Stimulated activated CD8-positive, alpha-beta memory T cell treated with anti-CD3 and anti-CD28 coated beads, Interleukin-4, amount 100 ng/mL, for 48 hours (primary cell): ENCODE data around the gene WWC2.
"Not testable (repeated sequence)": the region's sequence is repeated elsewhere in the genome, so short reads cannot be mapped to it uniquely, and the experiment has no call there.

Experiments used
- DNase-seq: peaks from one replicate; pipeline ENCODE4 v3.0.0-alpha.2; 2020

Gene WWC2

GRCh38 chr4:183101956-183102480 lies 3.0 kb downstream of the WWC2 start:
- no peak for DNase-seq

GRCh38 chr4:183105092-183105491 lies 6.0 kb downstream of the WWC2 start:
- no peak for DNase-seq

- DNase-seq = no peak
Measured at GRCh38 chr4:183106839-183107238, 7.8 kb downstream of the WWC2 start.

- DNase-seq = no peak
Measured at GRCh38 chr4:183107891-183108459, 8.9 kb downstream of the WWC2 start.

GRCh38 chr4:183110244-183110643 lies 11.2 kb downstream of the WWC2 start:
- DNase-seq = no peak

- DNase-seq = no peak
Measured at GRCh38 chr4:183111452-183111885, 12.4 kb downstream of the WWC2 start.

GRCh38 chr4:183118141-183118540 lies 19.1 kb downstream of the WWC2 start:
- DNase-seq = no peak

GRCh38 chr4:183118585-183118984 lies 19.5 kb downstream of the WWC2 start:
- no peak for DNase-seq

- not testable (repeated sequence) for DNase-seq
Measured at GRCh38 chr4:183121660-183122059, 22.6 kb downstream of the WWC2 start.

- no peak for DNase-seq
Measured at GRCh38 chr4:183124228-183124627, 25.2 kb downstream of the WWC2 start.

- DNase-seq = no peak
Measured at GRCh38 chr4:183124865-183125264, 25.8 kb downstream of the WWC2 start.

- no peak for DNase-seq
Measured at GRCh38 chr4:183129125-183129524, 30.1 kb downstream of the WWC2 start.

- DNase-seq = no peak
Measured at GRCh38 chr4:183129675-183130074, 30.6 kb downstream of the WWC2 start.

- no peak for DNase-seq
Measured at GRCh38 chr4:183130328-183131155, 31.5 kb downstream of the WWC2 start.

- no peak for DNase-seq
Measured at GRCh38 chr4:183132081-183132480, 33.0 kb downstream of the WWC2 start.

GRCh38 chr4:183132865-183133264 lies 33.8 kb downstream of the WWC2 start:
- DNase-seq = no peak

GRCh38 chr4:183136855-183137254 lies 37.8 kb downstream of the WWC2 start:
- DNase-seq = no peak

GRCh38 chr4:183139058-183139750 lies 40.1 kb downstream of the WWC2 start:
- DNase-seq = no peak

GRCh38 chr4:183139972-183140570 lies 41.0 kb downstream of the WWC2 start:
- DNase-seq = no peak

GRCh38 chr4:183140911-183141320 lies 41.9 kb downstream of the WWC2 start:
- no peak for DNase-seq

- no peak for DNase-seq
Measured at GRCh38 chr4:183141997-183142396, 42.9 kb downstream of the WWC2 start.

- no peak for DNase-seq
Measured at GRCh38 chr4:183142571-183143550, 43.8 kb downstream of the WWC2 start.
